ENCODE results near the gene HTR4. TPM values are rescaled to one million over a fixed set of nuclear protein-coding genes. Genes with fewer than 3 reads are reported as not detected.

The HTR4 gene
- polyA plus RNA-seq, 1 donor (not counting 4 experiments of a cell fraction or from before 2014, with no cell fraction given) = not detected

- no peak for FAIRE-seq
These were observed 12.0 kb upstream of the HTR4 start for GRCh38 chr5:148666353-148666752.

GRCh38 chr5:148665431-148665830 is 11.1 kb upstream of the HTR4 start:
- dilution Hi-C loops (cut with MboI; ENCODE audit: extremely low pct_ligation_motif_present, low sequenced_read_pairs) = no loop called here
- FAIRE-seq (no peak), DNase-seq (ENCODE audit: low read depth, low spot score) (no peak)
- H3K4me1 ChIP-seq (ENCODE audit: control insufficient read depth, extremely low read depth, insufficient read depth, low read length) = no peaks in the 10 kb centered on the region
- H4K20me1 ChIP-seq (ENCODE audit: control insufficient read depth, extremely low read depth, insufficient read depth, low read length) = no peaks in the 10 kb centered on the region
- H3K4me3 ChIP-seq (ENCODE audit: control insufficient read depth in 2 of 3, extremely low read depth in 1 of 3, insufficient read depth in 2 of 3, low read depth in 1 of 3, low read length in 3 of 3) = no peak overlapping the region
- H3K79me2 ChIP-seq (ENCODE audit: control insufficient read depth, insufficient read depth, low read length) = no peaks in the 10 kb centered on the region
- no peaks in the 10 kb centered on the region for H3K9me1 ChIP-seq (ENCODE audit: control insufficient read depth, extremely low read depth, insufficient read depth, low read length)
- H2AFZ ChIP-seq (ENCODE audit: control insufficient read depth, low read length) = no peak overlapping the region
- H3K4me2 ChIP-seq (ENCODE audit: control insufficient read depth, extremely low read depth, insufficient read depth, low read depth, low read length) = no peak overlapping the region
- H3K27ac ChIP-seq (ENCODE audit: control insufficient read depth, insufficient read depth, low read length) = no peak overlapping the region
- no peaks in the 10 kb centered on the region for H3K9me3 ChIP-seq (ENCODE audit: control insufficient read depth, low read depth, low read length)
- H3K36me3 ChIP-seq (ENCODE audit: control insufficient read depth in 2 of 2, extremely low read depth in 1 of 2, insufficient read depth in 2 of 2, low read length in 2 of 2) = no peaks in the 10 kb centered on the region
- no peaks in the 10 kb centered on the region for H3K27me3 ChIP-seq (ENCODE audit: control insufficient read depth, extremely low read depth, insufficient read depth, low read length)
- H3K9ac ChIP-seq (ENCODE audit: control insufficient read depth, extremely low read depth, insufficient read depth, low read length) = no peak overlapping the region
- TF ChIP-seq CTCF (optimal IDR thresholded peaks at IDR 0.05 in 1 of 3, IDR thresholded peaks at IDR 0.05 in 1 of 3, conservative IDR thresholded peaks at IDR 0.05 in 1 of 3; ENCODE audit: extremely low read depth in 1 of 3, insufficient read depth in 2 of 3, low read length in 3 of 3) = no peak
- TF ChIP-seq EZH2 (IDR thresholded peaks at IDR 0.05; ENCODE audit: low read length) = no peak

More at GRCh38 chr5:148666353-148666752, 12.0 kb upstream of the HTR4 start:
- Histone ChIP-seq H2AFZ (ENCODE audit: control insufficient read depth, low read length) (no peak overlapping the region), H3K27ac (ENCODE audit: control insufficient read depth, insufficient read depth, low read length) (no peak overlapping the region), H3K9ac (ENCODE audit: control insufficient read depth, extremely low read depth, insufficient read depth, low read length) (no peak overlapping the region), H3K4me3 (ENCODE audit: control insufficient read depth in 2 of 3, extremely low read depth in 1 of 3, insufficient read depth in 2 of 3, low read depth in 1 of 3, low read length in 3 of 3) (no peak overlapping the region), H3K9me3 (ENCODE audit: control insufficient read depth, low read depth, low read length) (no peaks in the 10 kb centered on the region), H3K4me1 (ENCODE audit: control insufficient read depth, extremely low read depth, insufficient read depth, low read length) (no peaks in the 10 kb centered on the region), H3K4me2 (ENCODE audit: control insufficient read depth, extremely low read depth, insufficient read depth, low read depth, low read length) (no peak overlapping the region), H3K36me3 (ENCODE audit: control insufficient read depth in 2 of 2, extremely low read depth in 1 of 2, insufficient read depth in 2 of 2, low read length in 2 of 2) (no peaks in the 10 kb centered on the region), H3K9me1 (ENCODE audit: control insufficient read depth, extremely low read depth, insufficient read depth, low read length) (no peaks in the 10 kb centered on the region), H3K79me2 (ENCODE audit: control insufficient read depth, insufficient read depth, low read length) (no peaks in the 10 kb centered on the region), H3K27me3 (ENCODE audit: control insufficient read depth, extremely low read depth, insufficient read depth, low read length) (no peaks in the 10 kb centered on the region), H4K20me1 (ENCODE audit: control insufficient read depth, extremely low read depth, insufficient read depth, low read length) (no peaks in the 10 kb centered on the region)
- TF ChIP-seq EZH2 (IDR thresholded peaks at IDR 0.05; ENCODE audit: low read length) (no peak), CTCF (optimal IDR thresholded peaks at IDR 0.05 in 1 of 3, IDR thresholded peaks at IDR 0.05 in 1 of 3, conservative IDR thresholded peaks at IDR 0.05 in 1 of 3; ENCODE audit: extremely low read depth in 1 of 3, insufficient read depth in 2 of 3, low read length in 3 of 3) (no peak)
- dilution Hi-C loops (cut with MboI; ENCODE audit: extremely low pct_ligation_motif_present, low sequenced_read_pairs) = no loop called here
- DNase-seq (ENCODE audit: low read depth, low spot score) = no peak

Data from keratinocyte (primary cell).